ENCODE data around the gene INPP5K. TPM values are rescaled to one million over a fixed set of nuclear protein-coding genes. Genes with fewer than 3 reads are reported as not detected.

Gene INPP5K
- total RNA-seq, 5 donors from 2014 or later (not counting 1 experiment from before 2014, with no cell fraction given), result 91.1 to 184 (median 97.0) TPM

GRCh38 chr17:1485423-1486376 lies 30.7 kb downstream of the INPP5K start:
- no peak overlapping the region for H3K27ac Mint-ChIP-seq
- H3K27ac ChIP-seq (ENCODE audit: low read length), result peak overlapping the region; percentile 72
- peak overlapping the region; percentile 79 to 84 (median 79) for H3K4me3 Mint-ChIP-seq
- H3K36me3 Mint-ChIP-seq, result peaks cover 14% of the 10 kb centered on the region
- H3K27me3 Mint-ChIP-seq, result no peaks in the 10 kb centered on the region
- peaks cover 26 to 34% (median 29%) of the 10 kb centered on the region in 3 donors for H3K4me1 Mint-ChIP-seq
- H3K4me3 ChIP-seq (ENCODE audit: control insufficient read depth in 1 of 2, extremely low read depth in 1 of 2, low read length in 1 of 2), result peak overlapping the region; percentile 53 to 62
- 2% methylated on average over 104 of the region's 127 CpGs for WGBS (ENCODE audit: insufficient coverage)
- peak; percentile 45 to 58 (median 50) for ATAC-seq (replicated peaks in 1 of 4)
- CTCF ChIA-PET, result interaction anchor here in 1 of 2 donors (1.0 kb wide), 1 partner anchor 120 kb away, joined by 3 read pairs; no protein-coding TSS in a partner anchor
- peak in 25 of 35 experiments; percentile 22 to 73 (median 42) for DNase-seq
- H3K36me3 ChIP-seq (ENCODE audit: control insufficient read depth in 2 of 2, extremely low read depth in 1 of 2, insufficient read depth in 1 of 2, low read length in 1 of 2), result peaks cover 0 to 2% of the 10 kb centered on the region in 2 donors
- H3K27me3 ChIP-seq (replicated peaks in 1 of 2; ENCODE audit: control insufficient read depth in 2 of 2, extremely low read depth in 1 of 2, insufficient read depth in 2 of 2, low read length in 1 of 2), result peaks cover 0 to 6% of the 10 kb centered on the region in 2 experiments
- peaks cover 12 to 45% of the 10 kb centered on the region in 2 experiments for H3K4me1 ChIP-seq (ENCODE audit: control insufficient read depth in 1 of 2, extremely low read depth in 1 of 2, insufficient read depth in 2 of 2, low read length in 2 of 2)
- no peaks in the 10 kb centered on the region for H3K9me3 Mint-ChIP-seq
- POLR2A ChIA-PET, result no interaction called here
- H3K9me3 ChIP-seq, result no peaks in the 10 kb centered on the region

- Histone ChIP-seq H3K27ac (ENCODE audit: low read length) (peak overlapping the region; percentile 56), H3K4me3 (ENCODE audit: control insufficient read depth in 1 of 2, extremely low read depth in 1 of 2, low read length in 1 of 2) (peak overlapping the region; percentile 35 to 40), H3K9me3 (no peaks in the 10 kb centered on the region), H3K36me3 (ENCODE audit: control insufficient read depth in 2 of 2, extremely low read depth in 1 of 2, insufficient read depth in 1 of 2, low read length in 1 of 2) (peaks cover 0 to 2% of the 10 kb centered on the region in 2 donors), H3K27me3 (replicated peaks in 1 of 2; ENCODE audit: control insufficient read depth in 2 of 2, extremely low read depth in 1 of 2, insufficient read depth in 2 of 2, low read length in 1 of 2) (peaks cover 0 to 6% of the 10 kb centered on the region in 2 experiments), H3K4me1 (ENCODE audit: control insufficient read depth in 1 of 2, extremely low read depth in 1 of 2, insufficient read depth in 2 of 2, low read length in 2 of 2) (peaks cover 12 to 41% of the 10 kb centered on the region in 2 experiments)
- H3K27me3 Mint-ChIP-seq, result no peaks in the 10 kb centered on the region
- WGBS (ENCODE audit: insufficient coverage), result 8% methylated on average over 14 of the region's 19 CpGs
- ChIA-PET CTCF (no interaction called here), POLR2A (no interaction called here)
- H3K9me3 Mint-ChIP-seq, result no peaks in the 10 kb centered on the region
- peak overlapping the region; percentile 82 to 86 for H3K27ac Mint-ChIP-seq
- peak overlapping the region; percentile 69 to 84 (median 74) for H3K4me3 Mint-ChIP-seq
- DNase-seq (peak in 33 of 35 experiments; percentile 30 to 73 (median 46)), ATAC-seq (replicated peaks in 1 of 4) (peak; percentile 18 to 56 (median 22))
- peaks cover 17 to 27% (median 23%) of the 10 kb centered on the region in 3 donors for H3K4me1 Mint-ChIP-seq
- peaks cover 14% of the 10 kb centered on the region for H3K36me3 Mint-ChIP-seq
Observed at GRCh38 chr17:1484676-1485422, 31.6 kb downstream of the INPP5K start.

- Histone ChIP-seq H3K36me3 (ENCODE audit: control insufficient read depth in 2 of 2, extremely low read depth in 1 of 2, insufficient read depth in 1 of 2, low read length in 1 of 2) (peaks cover 0 to 2% of the 10 kb centered on the region in 2 donors), H3K9me3 (no peaks in the 10 kb centered on the region), H3K27me3 (replicated peaks in 1 of 2; ENCODE audit: control insufficient read depth in 2 of 2, extremely low read depth in 1 of 2, insufficient read depth in 2 of 2, low read length in 1 of 2) (peaks cover 0 to 6% of the 10 kb centered on the region in 2 experiments), H3K4me1 (ENCODE audit: control insufficient read depth in 1 of 2, extremely low read depth in 1 of 2, insufficient read depth in 2 of 2, low read length in 2 of 2) (peaks cover 12 to 40% of the 10 kb centered on the region in 2 experiments), H3K4me3 (ENCODE audit: control insufficient read depth in 1 of 2, extremely low read depth in 1 of 2, low read length in 1 of 2) (no peak overlapping the region), H3K27ac (ENCODE audit: low read length) (no peak overlapping the region)
- peak overlapping the region; percentile 59 to 84 (median 69) for H3K4me3 Mint-ChIP-seq
- ChIA-PET CTCF (no interaction called here), POLR2A (no interaction called here)
- peaks cover 14% of the 10 kb centered on the region for H3K36me3 Mint-ChIP-seq
- no peaks in the 10 kb centered on the region for H3K9me3 Mint-ChIP-seq
- peak overlapping the region in 1 of 2 donors; percentile 6 for H3K27ac Mint-ChIP-seq
- H3K4me1 Mint-ChIP-seq, result peaks cover 17 to 25% (median 19%) of the 10 kb centered on the region in 3 donors
- H3K27me3 Mint-ChIP-seq, result no peaks in the 10 kb centered on the region
- WGBS (ENCODE audit: insufficient coverage), result 98% methylated on average over 26 of the region's 29 CpGs
- DNase-seq (no peak), ATAC-seq (replicated peaks in 1 of 4) (no peak)
Observed at GRCh38 chr17:1484060-1484535, 32.3 kb downstream of the INPP5K start.

- H3K27me3 Mint-ChIP-seq, result no peaks in the 10 kb centered on the region
- WGBS (ENCODE audit: insufficient coverage), result 98% methylated on average over 17 of the region's 20 CpGs
- H3K27ac ChIP-seq (ENCODE audit: low read length), result no peak overlapping the region
- DNase-seq (no peak), ATAC-seq (replicated peaks in 1 of 4) (no peak)
- H3K4me3 Mint-ChIP-seq, result no peak overlapping the region
- H3K9me3 ChIP-seq, result no peaks in the 10 kb centered on the region
- no peaks in the 10 kb centered on the region for H3K9me3 Mint-ChIP-seq
- peaks cover 0 to 6% of the 10 kb centered on the region in 2 experiments for H3K27me3 ChIP-seq (replicated peaks in 1 of 2; ENCODE audit: control insufficient read depth in 2 of 2, extremely low read depth in 1 of 2, insufficient read depth in 2 of 2, low read length in 1 of 2)
- H3K4me3 ChIP-seq (ENCODE audit: control insufficient read depth in 1 of 2, extremely low read depth in 1 of 2, low read length in 1 of 2), result no peak overlapping the region
- H3K36me3 Mint-ChIP-seq, result peaks cover 18% of the 10 kb centered on the region
- no peak overlapping the region for H3K27ac Mint-ChIP-seq
- peaks cover 0 to 8% of the 10 kb centered on the region in 2 donors for H3K36me3 ChIP-seq (ENCODE audit: control insufficient read depth in 2 of 2, extremely low read depth in 1 of 2, insufficient read depth in 1 of 2, low read length in 1 of 2)
- H3K4me1 ChIP-seq (ENCODE audit: control insufficient read depth in 1 of 2, extremely low read depth in 1 of 2, insufficient read depth in 2 of 2, low read length in 2 of 2), result peaks cover 12 to 28% of the 10 kb centered on the region in 2 experiments
- ChIA-PET CTCF (no interaction called here), POLR2A (no interaction called here)
- peaks cover 9 to 16% (median 12%) of the 10 kb centered on the region in 3 donors for H3K4me1 Mint-ChIP-seq
Observed at GRCh38 chr17:1482680-1483079, 33.7 kb downstream of the INPP5K start.

GRCh38 chr17:1481736-1482135 lies 34.7 kb downstream of the INPP5K start:
- CTCF ChIA-PET, result interaction anchor here in 1 of 2 donors (0.7 kb wide), 1 partner anchor 51 kb away, joined by 3 read pairs; no protein-coding TSS in a partner anchor
- H3K27ac Mint-ChIP-seq, result no peak overlapping the region

More at GRCh38 chr17:1481736-1482135, 34.7 kb downstream of the INPP5K start:
- Mint-ChIP-seq H3K36me3 (peaks cover 18% of the 10 kb centered on the region), H3K27me3 (no peaks in the 10 kb centered on the region), H3K9me3 (no peaks in the 10 kb centered on the region), H3K4me3 (no peak overlapping the region), H3K4me1 (peaks cover 5 to 11% (median 6%) of the 10 kb centered on the region in 3 donors)
- Histone ChIP-seq H3K9me3 (no peaks in the 10 kb centered on the region), H3K4me3 (ENCODE audit: control insufficient read depth in 1 of 2, extremely low read depth in 1 of 2, low read length in 1 of 2) (no peak overlapping the region), H3K4me1 (ENCODE audit: control insufficient read depth in 1 of 2, extremely low read depth in 1 of 2, insufficient read depth in 2 of 2, low read length in 2 of 2) (peaks cover 7 to 19% of the 10 kb centered on the region in 2 experiments), H3K27ac (ENCODE audit: low read length) (no peak overlapping the region), H3K36me3 (ENCODE audit: control insufficient read depth in 2 of 2, extremely low read depth in 1 of 2, insufficient read depth in 1 of 2, low read length in 1 of 2) (peaks cover 0 to 8% of the 10 kb centered on the region in 2 donors), H3K27me3 (replicated peaks in 1 of 2; ENCODE audit: control insufficient read depth in 2 of 2, extremely low read depth in 1 of 2, insufficient read depth in 2 of 2, low read length in 1 of 2) (peaks cover 0 to under 1% of the 10 kb centered on the region in 2 experiments)
- no peak for ATAC-seq (replicated peaks in 1 of 4)
- POLR2A ChIA-PET, result interaction anchor here (0.6 to 0.7 kb wide), 2 partner anchors 62 to 244 kb away, joined by 3 to 12 read pairs; no protein-coding TSS in a partner anchor
- 92% methylated on average over 10 of the region's 11 CpGs for WGBS (ENCODE audit: insufficient coverage)
- DNase-seq, result no peak
